GM19372 (cell line): Measurements from ENCODE around the gene IRX3.

Experiments used
- ATAC-seq: cut with Tn5 transposase; IDR thresholded peaks from one replicate; pipeline ENCODE4 v1.9.1; 2021; ENCODE audit warnings: mild to moderate bottlenecking, low read depth, moderate library complexity; ENCODE audit not compliant: unreplicated experiment

Gene IRX3

GRCh38 chr16:54286366-54287130, at the start of gene IRX3:
Gene IRX3 (minus strand): TSS chr16:54286787. CDS start chr16:54286050, 737 bp downstream.
- ATAC-seq, result no peak

GRCh38 chr16:54335230-54335629, 48.6 kb upstream of the IRX3 start:
- no peak for ATAC-seq

GRCh38 chr16:54334208-54334607, 47.6 kb upstream of the IRX3 start:
- ATAC-seq, result no peak

GRCh38 chr16:54331241-54332002, 44.8 kb upstream of the IRX3 start:
- ATAC-seq, result no peak

GRCh38 chr16:54327609-54328008, 41.0 kb upstream of the IRX3 start:
- ATAC-seq, result no peak

- no peak for ATAC-seq
These were observed 39.7 kb upstream of the IRX3 start for GRCh38 chr16:54326266-54326662.

- no peak for ATAC-seq
These were observed 39.2 kb upstream of the IRX3 start for GRCh38 chr16:54325616-54326265.

GRCh38 chr16:54324716-54325115, 38.1 kb upstream of the IRX3 start:
- no peak for ATAC-seq

- no peak for ATAC-seq
These were observed 34.2 kb upstream of the IRX3 start for GRCh38 chr16:54320697-54321340.

GRCh38 chr16:54318941-54319340, 32.4 kb upstream of the IRX3 start:
- no peak for ATAC-seq

- no peak for ATAC-seq
These were observed 30.6 kb upstream of the IRX3 start for GRCh38 chr16:54317101-54317611.

- no peak for ATAC-seq
These were observed 29.7 kb upstream of the IRX3 start for GRCh38 chr16:54316095-54316889.

GRCh38 chr16:54313789-54314188, 27.2 kb upstream of the IRX3 start:
- ATAC-seq, result no peak

- ATAC-seq, result no peak
These were observed 26.0 kb upstream of the IRX3 start for GRCh38 chr16:54312502-54312991.

GRCh38 chr16:54309341-54309740, 22.8 kb upstream of the IRX3 start:
- no peak for ATAC-seq

GRCh38 chr16:54305080-54305479, 18.5 kb upstream of the IRX3 start:
- ATAC-seq, result no peak

- ATAC-seq, result no peak
These were observed 17.0 kb upstream of the IRX3 start for GRCh38 chr16:54303613-54304012.

GRCh38 chr16:54297154-54297553, 10.6 kb upstream of the IRX3 start:
- ATAC-seq, result no peak

- no peak for ATAC-seq
These were observed 10.0 kb upstream of the IRX3 start for GRCh38 chr16:54296543-54296942.
